Body of pancreas (tissue), 4 donors: ENCODE results near the gene GABRG3.

ENCODE experiments used
- CTCF ChIP-seq, 7 experiments: fragments of 450-650 bp in 4 of 7; fragments of 200-600 bp in 3 of 7; sonication (generic) in 3 of 7; IDR thresholded peaks; one replicate each; pipeline ENCODE4 v1.5.1; 2016 to 2019; ENCODE audit warnings: antibody characterized with exemption in 7 of 7
- POLR2A ChIP-seq, 3 donors: fragments of 450-650 bp; IDR thresholded peaks; one replicate each; pipeline ENCODE4 v1.6.1; 2016; ENCODE audit warnings: antibody characterized with exemption in 3 of 3, mild to moderate bottlenecking in 2 of 3

DNA sequence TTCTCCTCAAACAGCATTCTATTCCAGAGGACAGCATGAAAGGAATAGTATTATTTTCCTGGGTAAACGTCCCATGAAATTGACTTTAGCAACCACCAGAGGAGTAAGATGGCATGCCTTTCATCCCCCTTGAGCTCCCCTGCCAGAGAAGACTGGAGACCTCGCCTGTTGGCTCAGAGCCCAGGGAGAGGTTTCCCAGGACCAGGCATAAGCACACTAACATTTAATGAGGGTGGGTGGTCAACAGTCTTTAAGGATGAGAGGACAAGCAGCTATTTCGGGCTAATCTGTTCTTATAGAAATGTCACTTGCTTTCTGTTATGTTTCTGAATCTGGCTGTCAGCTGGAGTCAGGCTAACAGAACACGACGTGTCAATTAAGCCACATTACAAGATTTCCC is 390.5 kb downstream of the GABRG3 start:
- no peak for TF ChIP-seq CTCF (IDR thresholded peaks at IDR 0.05)
- no peak for TF ChIP-seq POLR2A (IDR thresholded peaks at IDR 0.05)
